Kidney (tissue), 14 donors: ENCODE data around the gene EXOC2. TPM values are rescaled to one million over a fixed set of nuclear protein-coding genes. Genes with fewer than 3 reads are reported as not detected.

Experiments
- DNase-seq, 5 donors: peaks; one replicate each; pipeline ENCODE4 v3.0.0-alpha.2; 2013 to 2020
- FAIRE-seq: peaks from 2 replicates; lab custom pipeline; 2012; peaks lifted over from hg19 to GRCh38; lab: Jason Lieb, UNC
- H3K27ac ChIP-seq, 2 donors: one replicate each; pipeline ENCODE4 v1.7.0; 2013; ENCODE audit warnings: low read depth in 2 of 2, low read length in 2 of 2, inconsistent platforms in 1 of 2
- H3K27me3 ChIP-seq: one replicate; pipeline ENCODE4 v1.7.1; 2013; ENCODE audit warnings: low read length, inconsistent platforms; ENCODE audit not compliant: control insufficient read depth, insufficient read depth
- H3K36me3 ChIP-seq, 3 donors: one replicate each; pipeline versions ENCODE4 v1.7.0 to v1.7.1; 2013; ENCODE audit warnings: low read length in 3 of 3, control low read depth in 1 of 3, inconsistent platforms in 1 of 3; ENCODE audit not compliant: insufficient read depth in 3 of 3, control insufficient read depth in 2 of 3
- H3K4me1 ChIP-seq, 3 donors: one replicate each; pipeline versions ENCODE4 v1.7.0 to v1.7.1; 2013; ENCODE audit warnings: low read length in 3 of 3, inconsistent platforms in 1 of 3, low read depth in 1 of 3; ENCODE audit not compliant: control insufficient read depth in 2 of 3, insufficient read depth in 2 of 3
- H3K4me3 ChIP-seq, 3 donors: one replicate each; pipeline versions ENCODE4 v1.7.0 to v1.8.1; 2013; ENCODE audit warnings: low read length in 3 of 3, control low read depth in 1 of 3, inconsistent platforms in 1 of 3
- H3K9ac ChIP-seq, 3 donors: one replicate each; pipeline versions ENCODE4 v1.7.0 to v1.7.1; 2013; ENCODE audit warnings: low read length in 3 of 3, control low read depth in 1 of 3, inconsistent platforms in 1 of 3
- H3K9me3 ChIP-seq, 3 donors: one replicate each; pipeline versions ENCODE4 v1.7.0 to v1.7.1; 2013; ENCODE audit warnings: low read length in 3 of 3, control low read depth in 1 of 3, inconsistent platforms in 1 of 3; ENCODE audit not compliant: control insufficient read depth in 2 of 3, insufficient read depth in 1 of 3
- intact Hi-C: fragments of 100-400 bp; cut with DNase I; formaldehyde crosslinking; loops from one replicate; pipeline ENCODE4 v1.11.1; 2022
- polyA plus RNA-seq: library from polyadenylated mRNA; stranded (reverse); fragments of 350-450 nt; fragmentation: Illumina TruSeq; extraction: RNeasy Lipid Tissue Mini Kit (QIAGEN cat#74804); gene quantifications from one replicate; pipeline ENCODE4 v1.2.3, GENCODE V29; 2014; ENCODE audit warnings: low read depth, low replicate concordance; ENCODE audit not compliant: insufficient read depth
- total RNA-seq: library from RNA; stranded (reverse); fragmentation: NEBNext Ultra II Directional; extraction: Animal tissue kit (Norgen Biotek cat#: 25700); gene quantifications from one replicate; pipeline ENCODE4 v1.2.1, GENCODE V29; 2021
- TF ChIP-seq, protein P1 (sequence below): IDR thresholded peaks from 3 replicates; pipeline ENCODE4 v1.5.1; 2012; ENCODE audit warnings: mild to moderate bottlenecking, moderate library complexity, borderline replicate concordance; ENCODE audit not compliant: insufficient read depth; ENCODE audit errors: extremely low read depth
- donor health status: control.
- donor health status: control.
- donor health status: control.
- donor health status: control.
- donor health status: control.
- donor health status: DM: yes; HTN: yes; CAD: no.
- donor health status: Normal renal cell carcinoma (clear cell type).

EXOC2 gene
- total and polyA plus RNA-seq, 2 donors from 2014 or later = 8.6 to 21.7 TPM

DNA sequence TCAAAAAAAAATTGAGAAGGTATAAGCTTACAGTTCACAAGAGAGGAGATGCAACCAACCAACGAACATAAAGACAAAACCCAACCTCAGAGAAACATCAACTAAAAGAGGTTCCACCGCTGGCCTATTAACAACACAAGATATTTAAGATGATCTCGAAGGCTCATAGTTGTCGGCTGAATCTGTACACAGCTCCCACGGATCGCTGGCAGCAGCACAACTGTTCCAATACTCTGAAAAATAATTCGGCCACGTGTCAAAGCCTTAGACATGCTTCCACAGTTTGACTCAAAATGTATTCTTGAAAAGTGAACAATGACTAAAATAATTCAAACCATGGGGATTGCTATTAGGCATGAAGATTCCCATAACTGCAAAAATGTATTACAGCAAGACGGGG lies 13.7 kb downstream of the EXOC2 start:
- no peak overlapping the region for H3K9ac ChIP-seq
- FAIRE-seq (no peak), DNase-seq (no peak)
- intact Hi-C loops = no loop called here
- H3K27ac ChIP-seq = no peak overlapping the region
- TF ChIP-seq, protein P1, sequence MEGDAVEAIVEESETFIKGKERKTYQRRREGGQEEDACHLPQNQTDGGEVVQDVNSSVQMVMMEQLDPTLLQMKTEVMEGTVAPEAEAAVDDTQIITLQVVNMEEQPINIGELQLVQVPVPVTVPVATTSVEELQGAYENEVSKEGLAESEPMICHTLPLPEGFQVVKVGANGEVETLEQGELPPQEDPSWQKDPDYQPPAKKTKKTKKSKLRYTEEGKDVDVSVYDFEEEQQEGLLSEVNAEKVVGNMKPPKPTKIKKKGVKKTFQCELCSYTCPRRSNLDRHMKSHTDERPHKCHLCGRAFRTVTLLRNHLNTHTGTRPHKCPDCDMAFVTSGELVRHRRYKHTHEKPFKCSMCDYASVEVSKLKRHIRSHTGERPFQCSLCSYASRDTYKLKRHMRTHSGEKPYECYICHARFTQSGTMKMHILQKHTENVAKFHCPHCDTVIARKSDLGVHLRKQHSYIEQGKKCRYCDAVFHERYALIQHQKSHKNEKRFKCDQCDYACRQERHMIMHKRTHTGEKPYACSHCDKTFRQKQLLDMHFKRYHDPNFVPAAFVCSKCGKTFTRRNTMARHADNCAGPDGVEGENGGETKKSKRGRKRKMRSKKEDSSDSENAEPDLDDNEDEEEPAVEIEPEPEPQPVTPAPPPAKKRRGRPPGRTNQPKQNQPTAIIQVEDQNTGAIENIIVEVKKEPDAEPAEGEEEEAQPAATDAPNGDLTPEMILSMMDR = no peak
- no peaks in the 10 kb centered on the region for H3K4me1 ChIP-seq
- no peaks in the 10 kb centered on the region for H3K36me3 ChIP-seq
- H3K4me3 ChIP-seq = no peak overlapping the region
- H3K27me3 ChIP-seq = no peaks in the 10 kb centered on the region
- H3K9me3 ChIP-seq = no peaks in the 10 kb centered on the region

DNA sequence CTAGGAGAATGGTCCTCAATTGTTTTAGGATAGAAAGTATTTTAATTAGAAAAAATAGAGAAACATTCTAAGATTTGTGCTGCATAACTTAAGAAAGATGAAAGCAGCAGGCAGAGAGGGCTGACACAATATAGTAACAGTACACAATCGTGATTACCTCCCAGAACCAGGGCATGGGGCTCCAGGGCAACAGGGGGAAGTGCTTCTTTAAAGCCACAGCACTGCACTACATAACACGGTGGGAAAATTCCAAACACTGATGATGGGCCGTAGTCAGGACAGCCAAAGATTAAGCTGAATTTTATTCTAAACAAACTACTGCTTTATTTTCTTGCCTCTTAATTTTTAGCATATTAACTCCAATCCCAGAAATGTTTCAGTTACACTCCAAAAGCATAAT lies 14.4 kb downstream of the EXOC2 start:
- DNase-seq (no peak), FAIRE-seq (no peak)
- Histone ChIP-seq H3K9ac (no peak overlapping the region), H3K27ac (no peak overlapping the region), H3K9me3 (no peaks in the 10 kb centered on the region), H3K4me1 (no peaks in the 10 kb centered on the region), H3K36me3 (no peaks in the 10 kb centered on the region), H3K27me3 (no peaks in the 10 kb centered on the region), H3K4me3 (no peak overlapping the region)
- TF ChIP-seq, protein P1 = no peak
- intact Hi-C loops = no loop called here

DNA sequence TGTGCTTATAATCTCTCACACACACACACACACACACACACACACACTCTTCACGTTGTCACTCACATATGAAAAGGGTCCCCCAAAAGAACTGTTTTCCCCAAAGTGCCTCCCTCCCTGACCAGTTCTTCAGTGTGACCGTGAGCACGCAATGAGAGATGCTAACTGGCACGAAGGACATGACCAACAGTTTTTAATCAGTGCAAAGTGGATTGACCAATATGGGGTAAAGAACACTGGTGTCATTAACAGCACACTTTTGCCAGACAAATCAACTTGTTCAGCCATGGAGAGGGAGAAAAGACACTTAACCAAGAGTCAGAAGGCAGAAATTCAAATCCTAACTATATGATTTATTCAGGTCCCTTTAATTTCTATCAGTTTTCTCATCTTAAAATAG lies 15.0 kb downstream of the EXOC2 start:
- H3K9me3 ChIP-seq = no peaks in the 10 kb centered on the region
- TF ChIP-seq, protein P1 = no peak
- H3K27me3 ChIP-seq = no peaks in the 10 kb centered on the region
- no peaks in the 10 kb centered on the region for H3K4me1 ChIP-seq
- intact Hi-C loops = no loop called here
- H3K27ac ChIP-seq = no peak overlapping the region
- no peak overlapping the region for H3K4me3 ChIP-seq
- H3K9ac ChIP-seq = no peak overlapping the region
- FAIRE-seq = no peak
- H3K36me3 ChIP-seq = no peaks in the 10 kb centered on the region
- DNase-seq = no peak

DNA sequence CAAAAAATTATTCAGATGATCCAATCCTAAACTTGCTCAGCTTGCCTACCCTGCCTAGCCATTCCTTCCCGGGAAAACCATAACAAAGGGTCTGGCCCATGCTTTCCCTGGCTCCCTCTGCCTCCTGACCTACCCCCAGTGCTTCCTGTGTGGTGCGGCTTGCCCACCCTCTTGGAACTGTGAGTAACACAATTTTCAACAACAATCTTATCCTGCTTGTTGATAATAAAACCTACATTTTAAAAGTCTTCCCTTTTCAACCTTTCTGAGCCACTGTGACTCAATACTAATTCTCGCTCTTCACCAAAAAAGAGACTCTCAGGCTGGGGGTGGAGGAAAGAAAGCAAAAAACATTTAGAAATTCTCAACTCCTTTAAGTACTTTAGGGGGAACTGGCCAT lies 18.0 kb downstream of the EXOC2 start:
- Histone ChIP-seq H3K36me3 (no peaks in the 10 kb centered on the region), H3K4me1 (no peaks in the 10 kb centered on the region), H3K4me3 (no peak overlapping the region), H3K27me3 (no peaks in the 10 kb centered on the region), H3K9me3 (no peaks in the 10 kb centered on the region), H3K27ac (no peak overlapping the region), H3K9ac (no peak overlapping the region)
- intact Hi-C loops = no loop called here
- DNase-seq = no peak
- TF ChIP-seq, protein P1 = no peak
- no peak for FAIRE-seq
